HuH-7 (cell line): ENCODE data around the gene DUSP3.
A peak's percentile ranks its signal among the peaks of the same experiment; 100 is the strongest.

Experiments used
- DNase-seq: peaks from one replicate; pipeline ENCODE4 v3.0.0; 2011; ENCODE audit warnings: low spot score

Gene DUSP3

GRCh38 chr17:43778337-43779144, at the start of gene DUSP3:
DUSP3 (minus strand) TSS chr17:43778977; CDS start chr17:43778924, 53 bp downstream.
- peak; percentile 85 for DNase-seq

- no peak for DNase-seq
Measured at GRCh38 chr17:43827596-43827995, 48.8 kb upstream of the DUSP3 start.

GRCh38 chr17:43826206-43826605, 47.4 kb upstream of the DUSP3 start:
- DNase-seq: no peak

- no peak for DNase-seq
Measured at GRCh38 chr17:43825567-43825966, 46.8 kb upstream of the DUSP3 start.

GRCh38 chr17:43823350-43824084, 44.7 kb upstream of the DUSP3 start:
- DNase-seq: no peak

- DNase-seq: no peak
Measured at GRCh38 chr17:43822570-43823190, 43.9 kb upstream of the DUSP3 start.

GRCh38 chr17:43820759-43821158, 42.0 kb upstream of the DUSP3 start:
- DNase-seq: no peak

GRCh38 chr17:43818966-43819365, 40.2 kb upstream of the DUSP3 start:
- DNase-seq: no peak

- no peak for DNase-seq
Measured at GRCh38 chr17:43817826-43818225, 39.0 kb upstream of the DUSP3 start.

- DNase-seq: no peak
Measured at GRCh38 chr17:43816336-43817320, 37.9 kb upstream of the DUSP3 start.

GRCh38 chr17:43814714-43815113, 35.9 kb upstream of the DUSP3 start:
- no peak for DNase-seq

- no peak for DNase-seq
Measured at GRCh38 chr17:43814026-43814425, 35.2 kb upstream of the DUSP3 start.

- no peak for DNase-seq
Measured at GRCh38 chr17:43813386-43813785, 34.6 kb upstream of the DUSP3 start.

GRCh38 chr17:43812396-43813265, 33.9 kb upstream of the DUSP3 start:
- no peak for DNase-seq

- no peak for DNase-seq
Measured at GRCh38 chr17:43810823-43811222, 32.0 kb upstream of the DUSP3 start.

GRCh38 chr17:43810226-43810715, 31.5 kb upstream of the DUSP3 start:
- no peak for DNase-seq

GRCh38 chr17:43809121-43809520, 30.3 kb upstream of the DUSP3 start:
- DNase-seq: no peak

- DNase-seq: no peak
Measured at GRCh38 chr17:43808076-43808475, 29.3 kb upstream of the DUSP3 start.

GRCh38 chr17:43805117-43805516, 26.3 kb upstream of the DUSP3 start:
- DNase-seq: no peak

GRCh38 chr17:43803758-43804157, 25.0 kb upstream of the DUSP3 start:
- no peak for DNase-seq

- no peak for DNase-seq
Measured at GRCh38 chr17:43801844-43802243, 23.1 kb upstream of the DUSP3 start.
